KMS-11 (cell line): ENCODE data around the gene TAAR8.

Source experiments
- H2AFZ ChIP-seq: fragments of 200-600 bp; sonication (generic); 2 replicates; pipeline ENCODE4 v1.6.1; 2016; ENCODE audit warnings: antibody characterized with exemption, mixed run types, low read depth
- H3K27ac ChIP-seq: fragments of 200-600 bp; sonication (generic); 2 replicates; pipeline ENCODE4 v1.6.1; 2016; ENCODE audit warnings: mild to moderate bottlenecking, mixed run types
- H3K27me3 ChIP-seq: fragments of 200-600 bp; sonication (generic); 2 replicates; pipeline ENCODE4 v1.6.1; 2017; ENCODE audit warnings: mild to moderate bottlenecking, low read depth, mixed run types, moderate library complexity; ENCODE audit not compliant: insufficient read depth
- H3K36me3 ChIP-seq: fragments of 200-600 bp; sonication (generic); 2 replicates; pipeline ENCODE4 v1.6.1; 2017; ENCODE audit warnings: mild to moderate bottlenecking, mixed run types; ENCODE audit not compliant: insufficient read depth
- H3K4me1 ChIP-seq: fragments of 200-600 bp; sonication (generic); 2 replicates; pipeline ENCODE4 v1.6.1; 2016; ENCODE audit warnings: mild to moderate bottlenecking, low read depth, mixed run types; ENCODE audit not compliant: poor library complexity, severe bottlenecking
- H3K4me2 ChIP-seq: fragments of 200-600 bp; sonication (generic); 2 replicates; pipeline ENCODE4 v1.7.0; 2016; ENCODE audit warnings: mild to moderate bottlenecking, mixed run types
- H3K4me3 ChIP-seq: fragments of 200-600 bp; sonication (generic); IDR thresholded peaks from 2 replicates; pipeline ENCODE4 v1.6.1; 2017; ENCODE audit warnings: low read depth, low read length, mixed read lengths; ENCODE audit not compliant: insufficient read depth
- H3K79me2 ChIP-seq: fragments of 200-600 bp; sonication (generic); 2 replicates; pipeline ENCODE4 v1.6.1; 2016; ENCODE audit warnings: low read depth, mixed run types; ENCODE audit not compliant: insufficient read depth
- H3K9ac ChIP-seq: fragments of 200-600 bp; sonication (generic); 2 replicates; pipeline ENCODE4 v1.6.1; 2016; ENCODE audit warnings: mild to moderate bottlenecking, mixed run types
- H4K20me1 ChIP-seq: fragments of 200-600 bp; sonication (generic); 2 replicates; pipeline ENCODE4 v1.6.1; 2016; ENCODE audit warnings: mild to moderate bottlenecking, mixed run types; ENCODE audit not compliant: insufficient read depth
- CTCF ChIP-seq: fragments of 200-600 bp; sonication (generic); conservative IDR thresholded peaks from 2 replicates; pipeline ENCODE4 v1.6.1; 2017; ENCODE audit warnings: low read depth, mild to moderate bottlenecking, antibody characterized with exemption, low read length, moderate library complexity, mixed read lengths

Gene TAAR8

GRCh38 chr6:132552372-132552771, at the start of gene TAAR8:
Gene TAAR8 (plus strand): TSS chr6:132552672. CDS start chr6:132552693, 21 bp downstream.
- no peak within 1 kb of the TSS for H3K4me3 ChIP-seq
- TF ChIP-seq CTCF = no peak
- H3K4me2 ChIP-seq = no peak within 1 kb of the TSS
- H2AFZ ChIP-seq = no peak within 1 kb of the TSS
- no peak within 1 kb of the TSS for H3K27ac ChIP-seq
- no peaks in the 10 kb centered on the region for H4K20me1 ChIP-seq
- H3K36me3 ChIP-seq = no peaks in the 10 kb centered on the region
- H3K79me2 ChIP-seq = no peaks in the 10 kb centered on the region
- H3K4me1 ChIP-seq = no peaks in the 10 kb centered on the region
- H3K27me3 ChIP-seq = no peaks in the 10 kb centered on the region
- no peak within 1 kb of the TSS for H3K9ac ChIP-seq

- Histone ChIP-seq H3K9ac (no peak overlapping the region), H4K20me1 (no peaks in the 10 kb centered on the region), H3K79me2 (peaks cover 5% of the 10 kb centered on the region; the same call in 1 of the 2 replicates), H3K27me3 (no peaks in the 10 kb centered on the region), H3K36me3 (no peaks in the 10 kb centered on the region), H3K4me2 (no peak overlapping the region), H3K4me3 (no peak overlapping the region), H2AFZ (no peak overlapping the region), H3K27ac (no peak overlapping the region), H3K4me1 (no peaks in the 10 kb centered on the region)
- TF ChIP-seq CTCF = no peak
Measured at GRCh38 chr6:132504757-132505156, 47.7 kb upstream of the TAAR8 start.

- Histone ChIP-seq H3K27ac (no peak overlapping the region), H3K79me2 (peaks cover 9% of the 10 kb centered on the region; the same call in 1 of the 2 replicates), H3K27me3 (no peaks in the 10 kb centered on the region), H3K36me3 (no peaks in the 10 kb centered on the region), H3K4me2 (no peak overlapping the region), H3K4me1 (no peaks in the 10 kb centered on the region), H4K20me1 (no peaks in the 10 kb centered on the region), H3K4me3 (no peak overlapping the region), H3K9ac (no peak overlapping the region), H2AFZ (no peak overlapping the region)
- no peak for TF ChIP-seq CTCF
Measured at GRCh38 chr6:132505158-132505557, 47.3 kb upstream of the TAAR8 start.

GRCh38 chr6:132506461-132506860, 46.0 kb upstream of the TAAR8 start:
- peaks cover 12% of the 10 kb centered on the region for H3K4me1 ChIP-seq
- H3K4me2 ChIP-seq = no peak overlapping the region
- H3K27me3 ChIP-seq = no peaks in the 10 kb centered on the region
- H4K20me1 ChIP-seq = no peaks in the 10 kb centered on the region
- no peak for TF ChIP-seq CTCF
- no peak overlapping the region for H3K4me3 ChIP-seq
- no peak overlapping the region for H3K27ac ChIP-seq
- no peak overlapping the region for H2AFZ ChIP-seq
- H3K79me2 ChIP-seq = peaks cover 19% of the 10 kb centered on the region; the same call in 1 of the 2 replicates
- H3K9ac ChIP-seq = no peak overlapping the region
- no peaks in the 10 kb centered on the region for H3K36me3 ChIP-seq
